Lower leg skin (tissue), 3 donors: ENCODE data around the gene OPA3.

ENCODE experiments used
- CTCF ChIP-seq, 3 donors: fragments of 450-650 bp; IDR thresholded peaks; one replicate each; pipeline ENCODE4 v1.5.1; 2016; ENCODE audit warnings: antibody characterized with exemption in 3 of 3, mild to moderate bottlenecking in 3 of 3, moderate library complexity in 2 of 3
- POLR2A ChIP-seq, 2 donors: fragments of 450-650 bp; IDR thresholded peaks; one replicate each; pipeline ENCODE4 v1.6.1; 2016 to 2017; ENCODE audit warnings: antibody characterized with exemption in 2 of 2, mild to moderate bottlenecking in 1 of 2, moderate library complexity in 1 of 2

GRCh38 chr19:45595814-45596213 lies 11.2 kb upstream of the OPA3 start:
- TF ChIP-seq CTCF (IDR thresholded peaks at IDR 0.05) (no peak), POLR2A (IDR thresholded peaks at IDR 0.05) (no peak)
